IMR-90 (cell line): Measurements from ENCODE around the gene VIPR2. TPM values are rescaled to one million over a fixed set of nuclear protein-coding genes. Genes with fewer than 3 reads are reported as not detected.

Experiments used
- ATAC-seq: fragments of 200-7000 bp; cut with Tn5 transposase; 2 replicates; pipeline ENCODE4 v1.9.1; 2020; ENCODE audit warnings: low read depth, mild to moderate bottlenecking, moderate library complexity
- BruUV-seq: library from RNA; stranded (reverse); fragments of 400-500 nt; replicated peaks from 2 replicates; lab custom pipeline; 2021; lab: Mats Ljungman, UMichigan
- CTCF ChIA-PET: fragments of 300-600 bp; formaldehyde crosslinking; extraction: SDS; loops from one replicate; lab custom pipeline; 2021; ENCODE audit warnings: antibody characterized with exemption; lab: Yijun Ruan, JAX
- POLR2A ChIA-PET: fragments of 300-600 bp; sonication (Branson Sonifier 250); formaldehyde crosslinking; loops from one replicate; lab custom pipeline; 2022; ENCODE audit warnings: antibody characterized with exemption; ENCODE audit not compliant: unreplicated experiment; lab: Charles Lee
- DNase-seq: peaks from one replicate; pipeline ENCODE4 v3.0.0; 2013
- H2AFZ ChIP-seq: replicated peaks from 2 replicates; pipeline ENCODE3; 2013; ENCODE audit warnings: low read length, mild to moderate bottlenecking; ENCODE audit not compliant: poor library complexity
- H2AK5ac ChIP-seq: 2 replicates; pipeline ENCODE4 v1.6.1; 2013; ENCODE audit warnings: low read depth, low read length, inconsistent platforms
- H2AK9ac ChIP-seq: replicated peaks from 2 replicates; pipeline ENCODE3; 2013; ENCODE audit warnings: mild to moderate bottlenecking, low read depth, low read length, moderate library complexity; ENCODE audit not compliant: poor library complexity
- H2BK120ac ChIP-seq: 2 replicates; pipeline ENCODE4 v1.6.1; 2013; ENCODE audit warnings: low read depth, low read length, inconsistent platforms
- H2BK15ac ChIP-seq: 3 replicates; pipeline ENCODE4 v1.6.1; 2013; ENCODE audit warnings: low read depth, low read length, inconsistent platforms
- H2BK20ac ChIP-seq: 2 replicates; pipeline ENCODE4 v1.6.1; 2013; ENCODE audit warnings: low read depth, mild to moderate bottlenecking, inconsistent platforms, low read length, moderate library complexity
- H2BK5ac ChIP-seq: 2 replicates; pipeline ENCODE4 v1.6.1; 2013; ENCODE audit warnings: mild to moderate bottlenecking, low read depth, low read length, inconsistent platforms; ENCODE audit not compliant: poor library complexity, severe bottlenecking
- H3K14ac ChIP-seq: replicated peaks from 2 replicates; pipeline ENCODE4 v1.6.1; 2013; ENCODE audit warnings: low read depth, low read length, inconsistent platforms
- H3K18ac ChIP-seq: 2 replicates; pipeline ENCODE4 v1.6.1; 2013; ENCODE audit warnings: low read depth, low read length, control low read depth
- H3K23ac ChIP-seq: 2 replicates; pipeline ENCODE4 v1.6.1; 2013; ENCODE audit warnings: low read depth, low read length, inconsistent platforms
- H3K27ac ChIP-seq: 2 replicates; pipeline ENCODE4 v1.5.1; 2013; ENCODE audit warnings: mild to moderate bottlenecking, control low read depth, low read length; ENCODE audit not compliant: insufficient read depth
- H3K27me3 ChIP-seq: 2 replicates; pipeline ENCODE4 v1.6.1; 2013; ENCODE audit warnings: low read length; ENCODE audit not compliant: control insufficient read depth, insufficient read depth
- H3K36me3 ChIP-seq: 2 replicates; pipeline ENCODE4 v1.6.1; 2013; ENCODE audit warnings: low read length, mixed read lengths; ENCODE audit not compliant: control insufficient read depth, insufficient read depth
- H3K4ac ChIP-seq: 2 replicates; pipeline ENCODE4 v1.6.1; 2013; ENCODE audit warnings: low read depth, low read length, inconsistent platforms
- H3K4me1 ChIP-seq: 2 replicates; pipeline ENCODE4 v1.6.1; 2013; ENCODE audit warnings: low read length, mixed read lengths; ENCODE audit not compliant: control insufficient read depth, insufficient read depth
- H3K4me2 ChIP-seq: 2 replicates; pipeline ENCODE4 v1.6.1; 2013; ENCODE audit warnings: low read depth, mild to moderate bottlenecking, control low read depth, low read length, moderate library complexity
- H3K4me3 ChIP-seq: 2 replicates; pipeline ENCODE4 v1.5.1; 2013; ENCODE audit warnings: low read depth, mild to moderate bottlenecking, control low read depth, low read length, moderate library complexity; ENCODE audit not compliant: insufficient read depth
- H3K56ac ChIP-seq: 2 replicates; pipeline ENCODE4 v1.6.1; 2013; ENCODE audit warnings: low read length, inconsistent platforms; ENCODE audit not compliant: insufficient read depth; ENCODE audit errors: extremely low read depth
- H3K79me1 ChIP-seq, 2 experiments: 2 replicates each; pipeline ENCODE4 v1.6.1; 2013; ENCODE audit warnings: low read length in 2 of 2, inconsistent platforms in 1 of 2, low read depth in 1 of 2
- H3K9ac ChIP-seq: 2 replicates; pipeline ENCODE4 v1.6.1; 2013; ENCODE audit warnings: low read depth, low read length, control low read depth
- H3K9me1 ChIP-seq: 2 replicates; pipeline ENCODE4 v1.6.1; 2013; ENCODE audit warnings: low read length, inconsistent platforms; ENCODE audit not compliant: insufficient read depth
- H3K9me3 ChIP-seq: 2 replicates; pipeline ENCODE4 v1.6.1; 2013; ENCODE audit warnings: low read length; ENCODE audit not compliant: control insufficient read depth, insufficient read depth
- H4K20me1 ChIP-seq: 2 replicates; pipeline ENCODE4 v1.6.1; 2013; ENCODE audit warnings: low read length, inconsistent platforms; ENCODE audit not compliant: insufficient read depth
- H4K5ac ChIP-seq: 2 replicates; pipeline ENCODE4 v1.6.1; 2013; ENCODE audit warnings: mild to moderate bottlenecking, low read depth, low read length, control low read depth
- H4K8ac ChIP-seq, 2 experiments: 2 replicates each; pipeline ENCODE4 v1.6.1; 2013; ENCODE audit warnings: low read depth in 2 of 2, low read length in 2 of 2, control low read depth in 1 of 2, inconsistent platforms in 1 of 2
- H4K91ac ChIP-seq: 2 replicates; pipeline ENCODE4 v1.6.1; 2013; ENCODE audit warnings: low read depth, low read length, inconsistent platforms; ENCODE audit not compliant: insufficient read depth
- MAFK ChIP-seq: IDR thresholded peaks from 2 replicates; pipeline ENCODE4 v1.6.1; 2012; ENCODE audit warnings: low read depth, low read length, improper control_type of control experiment
- RFX5 ChIP-seq: IDR thresholded peaks from 2 replicates; pipeline ENCODE4 v1.8.0; 2012; ENCODE audit warnings: low read depth, mild to moderate bottlenecking, low read length, moderate library complexity
- WGBS, 2 experiments: methylation state at CpG; one replicate each; pipeline versions ENCODE4 v1.1.5 to v1.1.7; 2013; ENCODE audit warnings: missing lambda C conversion rate in 2 of 2; ENCODE audit not compliant: insufficient read length in 1 of 2; ENCODE audit errors: extremely low coverage in 2 of 2; 5-methylcytosine and 5-hydroxymethylcytosine counted together
- dilution Hi-C: fragments of 300-500 bp; cut with HindIII; formaldehyde crosslinking; loops from one replicate; pipeline ENCODE4 v1.14.3; 2018; ENCODE audit warnings: low sequenced_read_pairs; ENCODE audit not compliant: unreplicated experiment
- in situ Hi-C: fragments of 300-500 bp; cut with MboI; formaldehyde crosslinking; loops from 3 replicates; pipeline ENCODE4 v1.14.3; 2019; ENCODE audit warnings: low sequenced_read_pairs, inconsistent platforms, mixed read lengths
- intact Hi-C: fragments of 100-400 bp; cut with micrococcal nuclease; formaldehyde crosslinking; loops from 2 replicates; pipeline ENCODE4 v1.10.0; 2022
- polyA plus RNA-seq, 3 experiments: library from polyadenylated mRNA; depleted of rRNA; stranded (reverse); fragments of >200 nt; gene quantifications; 2 replicates each; pipeline ENCODE4 v1.2.3, GENCODE V29; 2012; ENCODE audit warnings: low replicate concordance in 1 of 3
- total RNA-seq: library from RNA; depleted of rRNA; stranded (reverse); fragments of >200 nt; gene quantifications from 2 replicates; pipeline ENCODE4 v1.2.3, GENCODE V29; 2012

Gene VIPR2
- total and polyA plus RNA-seq, 2 of the 4 experiments (the other 2 are of a cell fraction) = not detected

GRCh38 chr7:159067576-159068487 is 76.8 kb downstream of the VIPR2 start:
- Histone ChIP-seq H4K5ac (no peak overlapping the region), H2AK5ac (no peak overlapping the region), H3K9ac (no peak overlapping the region), H3K4me2 (no peak overlapping the region), H2AFZ (no peak overlapping the region), H2AK9ac (no peak overlapping the region), H2BK20ac (no peak overlapping the region), H3K36me3 (no peaks in the 10 kb centered on the region), H3K18ac (no peak overlapping the region), H3K9me3 (peaks cover 37% of the 10 kb centered on the region), H3K9me1 (no peaks in the 10 kb centered on the region), H3K27ac (no peak overlapping the region), H3K79me1 (no peaks in the 10 kb centered on the region), H4K8ac (no peak overlapping the region), H2BK5ac (no peak overlapping the region), H3K56ac (no peak overlapping the region), H3K14ac (no peak overlapping the region), H3K4me1 (no peaks in the 10 kb centered on the region), H2BK120ac (no peak overlapping the region), H3K4ac (no peak overlapping the region), H3K23ac (no peak overlapping the region), H4K20me1 (no peaks in the 10 kb centered on the region), H4K91ac (no peak overlapping the region), H3K27me3 (no peaks in the 10 kb centered on the region), H2BK15ac (no peak overlapping the region), H3K4me3 (no peak overlapping the region)
- TF ChIP-seq MAFK (peak; percentile 63), RFX5 (no peak)
- ChIA-PET POLR2A (no interaction called here), CTCF (no interaction called here)
- in situ Hi-C loops = no loop called here
- ATAC-seq (no peak), DNase-seq (no peak)
- intact Hi-C loops = no loop called here
- WGBS, 2 experiments = 29% methylated on average over 1 of the region's 13 CpGs; no CpG with 5 or more reads in 1 of the 2 experiments
- dilution Hi-C loops = no loop called here
- BruUV-seq = no TSS peak
